Measurements from ENCODE around the gene TMEM240. TPM values are rescaled to one million over a fixed set of nuclear protein-coding genes. Genes with fewer than 3 reads are reported as not detected.

Gene TMEM240
- total and polyA plus RNA-seq, 2 donors (not counting 3 experiments of a cell fraction or from before 2014, with no cell fraction given), result 7.0 to 7.6 TPM

GRCh38 chr1:1511533-1512285 is 28.7 kb downstream of the TMEM240 start, which contains the start of gene ATAD3A:
Gene ATAD3A (plus strand): TSS chr1:1512162. CDS start chr1:1512269, 107 bp downstream.
- H4K20me1 ChIP-seq (replicated peaks; ENCODE audit: control insufficient read depth, extremely low read depth, insufficient read depth, low read length), result no peaks in the 10 kb centered on the region
- TF ChIP-seq POLR2A (IDR thresholded peaks at IDR 0.05; ENCODE audit: low read depth, low read length) (peak; percentile 84), MYC (IDR thresholded peaks at IDR 0.05; ENCODE audit: low read depth, low read length) (peak; percentile 13), JUN (IDR thresholded peaks at IDR 0.05; ENCODE audit: borderline replicate concordance, insufficient read depth, insufficient read length, low read depth) (no peak), POLR2AphosphoS5 (IDR thresholded peaks at IDR 0.05; ENCODE audit: insufficient read depth, low read depth, low read length) (peak; percentile 79), GATA2 (IDR thresholded peaks at IDR 0.05; ENCODE audit: insufficient read depth, insufficient read length, low read depth, low read length) (no peak), CTCF (IDR thresholded peaks at IDR 0.05; ENCODE audit: extremely low read depth in 1 of 2, insufficient read depth in 1 of 2, low read depth in 1 of 2, low read length in 2 of 2) (peak in 1 of 2 donors; percentile 0), MAX (IDR thresholded peaks at IDR 0.05; ENCODE audit: insufficient read depth, insufficient read length) (no peak), FOS (IDR thresholded peaks at IDR 0.05; ENCODE audit: borderline replicate concordance, insufficient read depth, low read length) (no peak), EZH2 (IDR thresholded peaks at IDR 0.05; ENCODE audit: borderline replicate concordance, low read depth, low read length, severe bottlenecking) (no peak)
- ChIA-PET CTCF (no interaction called here), POLR2A (interaction anchor here (0.6 to 0.9 kb wide), 2 partner anchors 9 to 111 kb away, joined by 3 to 4 read pairs; no protein-coding TSS in a partner anchor)
- H3K9ac ChIP-seq (replicated peaks; ENCODE audit: extremely low read depth, insufficient read depth, low read length), result peak within 1 kb of the TSS; percentile 98
- DNase-seq (ENCODE audit: low read depth, low spot score) (peak; percentile 99), FAIRE-seq (peak; percentile 93)
- peak within 1 kb of the TSS; percentile 91 for H2AFZ ChIP-seq (ENCODE audit: low read depth, low read length)
- peak within 1 kb of the TSS; percentile 96 for H3K27ac ChIP-seq (ENCODE audit: insufficient read depth, low read depth, low read length)
- BruUV-seq (replicated peaks), result no TSS peak
- H3K9me3 ChIP-seq (replicated peaks; ENCODE audit: control insufficient read depth, insufficient read depth, low read length), result no peaks in the 10 kb centered on the region
- intact Hi-C loops (cut with micrococcal nuclease), result loop anchor here (2.0 to 5.0 kb wide), 2 partner anchors 63 to 106 kb away; partner anchors contain the start of genes MIB2 and SSU72
- H3K4me1 ChIP-seq (ENCODE audit: control insufficient read depth, extremely low read depth, insufficient read depth, low read length), result peaks cover 4% of the 10 kb centered on the region
- H3K9me1 ChIP-seq (replicated peaks; ENCODE audit: control insufficient read depth, extremely low read depth, insufficient read depth, low read length), result no peaks in the 10 kb centered on the region
- peak within 1 kb of the TSS; percentile 86 for H3K4me2 ChIP-seq (ENCODE audit: insufficient read depth, low read length)
- dilution Hi-C loops (cut with MboI; ENCODE audit: extremely low pct_ligation_motif_present, low sequenced_read_pairs), result no loop called here
- peak within 1 kb of the TSS; percentile 33 to 69 (median 61) for H3K4me3 ChIP-seq (replicated peaks in 1 of 3; ENCODE audit: insufficient read depth in 1 of 3, low read depth in 1 of 3, low read length in 3 of 3)
- H3K36me3 ChIP-seq (ENCODE audit: control insufficient read depth in 2 of 2, extremely low read depth in 1 of 2, insufficient read depth in 2 of 2, low read length in 2 of 2), result no peaks in the 10 kb centered on the region
- H3K79me2 ChIP-seq (ENCODE audit: control insufficient read depth, insufficient read depth, low read length), result peaks cover 21% of the 10 kb centered on the region
- H3K27me3 ChIP-seq (ENCODE audit: control insufficient read depth in 2 of 2, insufficient read depth in 2 of 2, low read length in 2 of 2), result no peaks in the 10 kb centered on the region
